Measurements from ENCODE around the gene VPS35L. TPM values are rescaled to one million over a fixed set of nuclear protein-coding genes. Genes with fewer than 3 reads are reported as not detected.

The VPS35L gene
- total and polyA plus RNA-seq, 2 of the 13 experiments (the other 11 are each of a cell fraction or from before 2014, with no cell fraction given) = 1.4 to 1.6 TPM

DNA sequence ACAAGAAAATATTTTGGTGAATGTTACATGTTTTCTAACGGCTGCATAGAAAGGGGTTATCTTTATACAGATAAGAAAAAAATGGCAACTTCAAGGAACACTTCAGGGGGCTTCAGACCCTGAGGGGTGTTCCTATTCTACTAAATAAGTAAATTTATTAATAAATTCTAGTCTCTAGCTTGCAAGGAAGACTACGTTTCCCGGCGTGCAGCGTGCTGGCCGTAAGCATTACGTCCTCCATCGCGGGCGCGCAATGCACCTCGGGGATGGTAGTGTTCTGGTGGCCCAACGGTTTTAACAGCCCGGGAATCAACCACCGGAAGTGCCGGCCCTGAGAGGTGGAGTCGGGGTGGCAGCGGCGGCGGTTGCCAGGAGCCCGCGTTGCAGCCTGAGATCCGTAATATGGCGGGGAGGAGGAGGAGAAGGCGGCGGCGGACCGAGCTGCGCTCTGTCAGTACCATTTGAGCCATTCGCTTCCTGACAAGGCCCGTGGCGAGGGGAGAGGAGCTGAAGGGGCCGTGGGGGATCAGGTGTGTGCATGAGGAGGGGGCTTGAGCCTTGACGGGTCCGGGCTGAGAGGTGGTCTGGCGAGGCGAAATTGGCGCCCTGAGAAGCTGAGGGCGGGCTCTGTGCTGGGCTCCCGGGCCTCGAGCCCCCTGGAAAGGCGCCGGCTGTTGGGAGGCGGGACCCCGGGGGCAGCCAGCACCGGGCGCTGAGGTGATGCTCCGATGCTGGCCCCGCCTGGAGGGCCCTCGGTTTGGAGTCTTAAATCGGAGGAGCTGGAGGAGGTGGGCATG, 31.7 kb upstream of the VPS35L start, which contains the start of gene CCP110 (continued):
- TF ChIP-seq, protein P1, sequence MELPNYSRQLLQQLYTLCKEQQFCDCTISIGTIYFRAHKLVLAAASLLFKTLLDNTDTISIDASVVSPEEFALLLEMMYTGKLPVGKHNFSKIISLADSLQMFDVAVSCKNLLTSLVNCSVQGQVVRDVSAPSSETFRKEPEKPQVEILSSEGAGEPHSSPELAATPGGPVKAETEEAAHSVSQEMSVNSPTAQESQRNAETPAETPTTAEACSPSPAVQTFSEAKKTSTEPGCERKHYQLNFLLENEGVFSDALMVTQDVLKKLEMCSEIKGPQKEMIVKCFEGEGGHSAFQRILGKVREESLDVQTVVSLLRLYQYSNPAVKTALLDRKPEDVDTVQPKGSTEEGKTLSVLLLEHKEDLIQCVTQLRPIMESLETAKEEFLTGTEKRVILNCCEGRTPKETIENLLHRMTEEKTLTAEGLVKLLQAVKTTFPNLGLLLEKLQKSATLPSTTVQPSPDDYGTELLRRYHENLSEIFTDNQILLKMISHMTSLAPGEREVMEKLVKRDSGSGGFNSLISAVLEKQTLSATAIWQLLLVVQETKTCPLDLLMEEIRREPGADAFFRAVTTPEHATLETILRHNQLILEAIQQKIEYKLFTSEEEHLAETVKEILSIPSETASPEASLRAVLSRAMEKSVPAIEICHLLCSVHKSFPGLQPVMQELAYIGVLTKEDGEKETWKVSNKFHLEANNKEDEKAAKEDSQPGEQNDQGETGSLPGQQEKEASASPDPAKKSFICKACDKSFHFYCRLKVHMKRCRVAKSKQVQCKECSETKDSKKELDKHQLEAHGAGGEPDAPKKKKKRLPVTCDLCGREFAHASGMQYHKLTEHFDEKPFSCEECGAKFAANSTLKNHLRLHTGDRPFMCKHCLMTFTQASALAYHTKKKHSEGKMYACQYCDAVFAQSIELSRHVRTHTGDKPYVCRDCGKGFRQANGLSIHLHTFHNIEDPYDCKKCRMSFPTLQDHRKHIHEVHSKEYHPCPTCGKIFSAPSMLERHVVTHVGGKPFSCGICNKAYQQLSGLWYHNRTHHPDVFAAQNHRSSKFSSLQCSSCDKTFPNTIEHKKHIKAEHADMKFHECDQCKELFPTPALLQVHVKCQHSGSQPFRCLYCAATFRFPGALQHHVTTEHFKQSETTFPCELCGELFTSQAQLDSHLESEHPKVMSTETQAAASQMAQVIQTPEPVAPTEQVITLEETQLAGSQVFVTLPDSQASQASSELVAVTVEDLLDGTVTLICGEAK (IDR thresholded peaks at IDR 0.05) = no peak
- TF ChIP-seq, protein P1 (CRISPR knock-in tag; IDR thresholded peaks at IDR 0.05) = peak; percentile 85; the same call in 1 of the 2 replicates
- TF ChIP-seq SAFB2 (CRISPR knock-in tag; IDR thresholded peaks at IDR 0.05; ENCODE audit: borderline replicate concordance, low read depth) = no peak
- peak; percentile 88; the same call in 1 of the 2 replicates for TF ChIP-seq MEIS1 (CRISPR knock-in tag; IDR thresholded peaks at IDR 0.05; ENCODE audit: borderline replicate concordance)
- TF ChIP-seq, protein P2, sequence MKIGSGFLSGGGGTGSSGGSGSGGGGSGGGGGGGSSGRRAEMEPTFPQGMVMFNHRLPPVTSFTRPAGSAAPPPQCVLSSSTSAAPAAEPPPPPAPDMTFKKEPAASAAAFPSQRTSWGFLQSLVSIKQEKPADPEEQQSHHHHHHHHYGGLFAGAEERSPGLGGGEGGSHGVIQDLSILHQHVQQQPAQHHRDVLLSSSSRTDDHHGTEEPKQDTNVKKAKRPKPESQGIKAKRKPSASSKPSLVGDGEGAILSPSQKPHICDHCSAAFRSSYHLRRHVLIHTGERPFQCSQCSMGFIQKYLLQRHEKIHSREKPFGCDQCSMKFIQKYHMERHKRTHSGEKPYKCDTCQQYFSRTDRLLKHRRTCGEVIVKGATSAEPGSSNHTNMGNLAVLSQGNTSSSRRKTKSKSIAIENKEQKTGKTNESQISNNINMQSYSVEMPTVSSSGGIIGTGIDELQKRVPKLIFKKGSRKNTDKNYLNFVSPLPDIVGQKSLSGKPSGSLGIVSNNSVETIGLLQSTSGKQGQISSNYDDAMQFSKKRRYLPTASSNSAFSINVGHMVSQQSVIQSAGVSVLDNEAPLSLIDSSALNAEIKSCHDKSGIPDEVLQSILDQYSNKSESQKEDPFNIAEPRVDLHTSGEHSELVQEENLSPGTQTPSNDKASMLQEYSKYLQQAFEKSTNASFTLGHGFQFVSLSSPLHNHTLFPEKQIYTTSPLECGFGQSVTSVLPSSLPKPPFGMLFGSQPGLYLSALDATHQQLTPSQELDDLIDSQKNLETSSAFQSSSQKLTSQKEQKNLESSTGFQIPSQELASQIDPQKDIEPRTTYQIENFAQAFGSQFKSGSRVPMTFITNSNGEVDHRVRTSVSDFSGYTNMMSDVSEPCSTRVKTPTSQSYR (CRISPR knock-in tag; IDR thresholded peaks at IDR 0.05; ENCODE audit: borderline replicate concordance) = no peak
- no peak for TF ChIP-seq MAFG (CRISPR knock-in tag; IDR thresholded peaks at IDR 0.05)
- TF ChIP-seq, protein P3, sequence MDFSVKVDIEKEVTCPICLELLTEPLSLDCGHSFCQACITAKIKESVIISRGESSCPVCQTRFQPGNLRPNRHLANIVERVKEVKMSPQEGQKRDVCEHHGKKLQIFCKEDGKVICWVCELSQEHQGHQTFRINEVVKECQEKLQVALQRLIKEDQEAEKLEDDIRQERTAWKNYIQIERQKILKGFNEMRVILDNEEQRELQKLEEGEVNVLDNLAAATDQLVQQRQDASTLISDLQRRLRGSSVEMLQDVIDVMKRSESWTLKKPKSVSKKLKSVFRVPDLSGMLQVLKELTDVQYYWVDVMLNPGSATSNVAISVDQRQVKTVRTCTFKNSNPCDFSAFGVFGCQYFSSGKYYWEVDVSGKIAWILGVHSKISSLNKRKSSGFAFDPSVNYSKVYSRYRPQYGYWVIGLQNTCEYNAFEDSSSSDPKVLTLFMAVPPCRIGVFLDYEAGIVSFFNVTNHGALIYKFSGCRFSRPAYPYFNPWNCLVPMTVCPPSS (IDR thresholded peaks at IDR 0.05) = no peak
- peak; percentile 87 for TF ChIP-seq MTA1 (CRISPR knock-in tag; IDR thresholded peaks at IDR 0.05; ENCODE audit: borderline replicate concordance)
- TF ChIP-seq TRIM24 (CRISPR knock-in tag; IDR thresholded peaks at IDR 0.05) = no peak
- no peak for TF ChIP-seq FOXK2 (IDR thresholded peaks at IDR 0.05)
- peak; percentile 93; the same call in 1 of the 2 replicates for TF ChIP-seq ZNF788 (CRISPR knock-in tag; IDR thresholded peaks at IDR 0.05; ENCODE audit: borderline replicate concordance)
- TF ChIP-seq, protein P4, sequence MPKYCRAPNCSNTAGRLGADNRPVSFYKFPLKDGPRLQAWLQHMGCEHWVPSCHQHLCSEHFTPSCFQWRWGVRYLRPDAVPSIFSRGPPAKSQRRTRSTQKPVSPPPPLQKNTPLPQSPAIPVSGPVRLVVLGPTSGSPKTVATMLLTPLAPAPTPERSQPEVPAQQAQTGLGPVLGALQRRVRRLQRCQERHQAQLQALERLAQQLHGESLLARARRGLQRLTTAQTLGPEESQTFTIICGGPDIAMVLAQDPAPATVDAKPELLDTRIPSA (CRISPR knock-in tag; IDR thresholded peaks at IDR 0.05; ENCODE audit: borderline replicate concordance) = peak; percentile 34; the same call in 1 of the 2 replicates
- no peak for TF ChIP-seq EEA1 (CRISPR knock-in tag; IDR thresholded peaks at IDR 0.05; ENCODE audit: borderline replicate concordance)

Data from HepG2 (cell line).